ENCODE measurements around the gene GPR52. TPM values are rescaled to one million over a fixed set of nuclear protein-coding genes. Genes with fewer than 3 reads are reported as not detected.
"Not testable (repeated sequence)": the region's sequence is repeated elsewhere in the genome, so short reads cannot be mapped to it uniquely, and the experiment has no call there.

GPR52 gene
- total RNA-seq, 4 donors from 2014 or later: 6.6 to 18.3 (median 9.4) TPM

DNA sequence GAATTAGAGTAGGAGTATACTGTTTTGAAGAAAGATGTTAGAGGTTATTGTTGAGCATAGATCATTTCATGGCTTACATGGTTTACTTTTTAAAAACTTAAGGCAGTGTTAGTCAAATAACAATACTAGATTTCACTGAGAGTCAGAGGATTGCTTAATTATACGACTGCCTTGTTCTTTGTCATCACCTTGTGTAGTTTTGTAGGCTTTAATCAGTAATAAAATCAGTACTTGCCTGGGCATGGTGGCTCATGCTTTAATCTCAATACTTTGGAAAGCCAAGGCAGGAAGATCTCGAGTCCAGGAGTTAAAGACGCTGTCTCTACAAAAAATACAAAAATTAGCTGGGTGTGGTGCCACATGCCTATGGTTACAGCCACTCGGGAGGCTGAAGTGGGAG, 41.3 kb upstream of the GPR52 start:
- 93 to 97% methylated on average over 4 of the region's 4 CpGs for WGBS, 2 donors
- Histone ChIP-seq H3K27ac (no peak overlapping the region), H3K4me3 (replicated peaks in 1 of 3) (no peak overlapping the region), H3K9me3 (no peaks in the 10 kb centered on the region), H3K36me3 (no peaks in the 10 kb centered on the region), H3K27me3 (no peaks in the 10 kb centered on the region), H3K4me1 (no peaks in the 10 kb centered on the region)
- DNase-seq: no peak
- TF ChIP-seq, protein P1, sequence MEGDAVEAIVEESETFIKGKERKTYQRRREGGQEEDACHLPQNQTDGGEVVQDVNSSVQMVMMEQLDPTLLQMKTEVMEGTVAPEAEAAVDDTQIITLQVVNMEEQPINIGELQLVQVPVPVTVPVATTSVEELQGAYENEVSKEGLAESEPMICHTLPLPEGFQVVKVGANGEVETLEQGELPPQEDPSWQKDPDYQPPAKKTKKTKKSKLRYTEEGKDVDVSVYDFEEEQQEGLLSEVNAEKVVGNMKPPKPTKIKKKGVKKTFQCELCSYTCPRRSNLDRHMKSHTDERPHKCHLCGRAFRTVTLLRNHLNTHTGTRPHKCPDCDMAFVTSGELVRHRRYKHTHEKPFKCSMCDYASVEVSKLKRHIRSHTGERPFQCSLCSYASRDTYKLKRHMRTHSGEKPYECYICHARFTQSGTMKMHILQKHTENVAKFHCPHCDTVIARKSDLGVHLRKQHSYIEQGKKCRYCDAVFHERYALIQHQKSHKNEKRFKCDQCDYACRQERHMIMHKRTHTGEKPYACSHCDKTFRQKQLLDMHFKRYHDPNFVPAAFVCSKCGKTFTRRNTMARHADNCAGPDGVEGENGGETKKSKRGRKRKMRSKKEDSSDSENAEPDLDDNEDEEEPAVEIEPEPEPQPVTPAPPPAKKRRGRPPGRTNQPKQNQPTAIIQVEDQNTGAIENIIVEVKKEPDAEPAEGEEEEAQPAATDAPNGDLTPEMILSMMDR (IDR thresholded peaks at IDR 0.05): no peak
- TF ChIP-seq POLR2A (IDR thresholded peaks at IDR 0.05): no peak
- intact Hi-C loops (cut with DNase I): no loop called here

DNA sequence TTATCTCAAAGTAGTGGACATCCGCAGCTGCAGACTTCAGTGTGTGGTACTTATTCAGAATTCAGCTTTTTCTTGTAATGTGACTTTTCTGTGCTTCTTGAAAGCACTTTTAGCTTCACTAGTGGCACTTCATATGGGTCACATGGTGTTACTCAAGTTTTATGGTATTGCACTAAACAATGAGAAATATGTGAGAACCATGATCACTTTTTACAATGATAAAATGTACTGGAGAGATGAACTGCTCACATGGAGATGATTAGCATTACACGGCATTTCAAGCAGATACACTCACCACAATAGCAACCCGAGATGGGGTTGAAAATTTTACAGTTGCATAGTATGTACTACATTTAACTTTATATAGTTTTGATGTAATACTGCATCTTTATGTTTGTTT, 40.1 kb upstream of the GPR52 start:
- 58 to 70% methylated on average over 3 of the region's 3 CpGs for WGBS, 2 donors
- TF ChIP-seq, protein P1 (IDR thresholded peaks at IDR 0.05): no peak
- TF ChIP-seq POLR2A (IDR thresholded peaks at IDR 0.05): no peak
- H3K4me3 ChIP-seq (replicated peaks in 1 of 3): no peak overlapping the region
- no peak for DNase-seq
- H3K36me3 ChIP-seq: no peaks in the 10 kb centered on the region
- H3K4me1 ChIP-seq: no peaks in the 10 kb centered on the region
- H3K9me3 ChIP-seq: no peaks in the 10 kb centered on the region
- no peak overlapping the region for H3K27ac ChIP-seq
- intact Hi-C loops (cut with DNase I): no loop called here
- H3K27me3 ChIP-seq: no peaks in the 10 kb centered on the region

DNA sequence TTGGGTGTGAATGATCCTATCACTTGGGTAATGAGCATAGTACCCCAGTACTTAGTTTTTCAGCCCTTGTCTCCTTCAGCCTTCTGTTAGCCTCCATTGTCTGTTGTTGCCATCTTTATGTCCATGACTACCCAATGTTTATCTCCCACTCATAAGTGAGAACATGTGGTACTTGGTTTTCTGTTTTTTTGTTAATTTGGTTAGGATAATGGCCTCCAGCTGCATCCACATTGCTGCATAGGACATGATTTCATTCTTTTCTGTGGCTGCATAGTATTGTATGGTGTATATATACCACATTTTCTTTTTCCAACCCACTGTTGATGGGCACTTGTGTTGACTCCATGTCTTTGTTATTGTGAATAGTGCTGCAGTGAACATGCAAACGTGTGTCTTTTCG, 39.6 kb upstream of the GPR52 start:
- TF ChIP-seq, protein P1 (IDR thresholded peaks at IDR 0.05): no peak
- TF ChIP-seq POLR2A (IDR thresholded peaks at IDR 0.05): no peak
- DNase-seq: no peak
- no peaks in the 10 kb centered on the region for H3K27me3 ChIP-seq

DNA sequence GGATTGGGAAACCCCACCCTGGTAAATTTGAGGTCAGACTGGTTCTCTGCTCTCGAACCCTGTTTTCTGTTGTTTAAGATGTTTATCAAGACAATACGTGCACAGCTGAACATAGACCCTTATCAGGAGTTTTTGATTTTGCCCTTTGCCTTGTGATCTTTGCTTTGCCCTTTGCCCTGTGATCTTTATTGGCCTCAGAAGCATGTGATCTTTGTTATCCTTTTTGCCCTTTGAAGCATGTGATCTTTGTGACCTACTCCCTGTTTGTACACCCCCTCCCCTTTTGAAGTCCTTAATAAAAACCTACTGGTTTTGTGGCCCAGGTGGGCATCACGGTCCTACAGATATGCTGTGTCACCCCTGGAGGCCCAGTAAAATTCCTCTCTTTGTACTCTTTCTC, 38.0 kb upstream of the GPR52 start:
- WGBS, 2 donors: 96 to 99% methylated on average over 3 of the region's 3 CpGs
- H3K27ac ChIP-seq; H3K4me3 ChIP-seq (replicated peaks in 1 of 3); H3K27me3 ChIP-seq; H3K36me3 ChIP-seq; H3K4me1 ChIP-seq; H3K9me3 ChIP-seq; DNase-seq; intact Hi-C loops (cut with DNase I): not testable (repeated sequence)

More for the DNA sequence above, 39.6 kb upstream of the GPR52 start:
- H3K27ac ChIP-seq: no peak overlapping the region
- no peaks in the 10 kb centered on the region for H3K4me1 ChIP-seq
- no peaks in the 10 kb centered on the region for H3K36me3 ChIP-seq
- H3K4me3 ChIP-seq (replicated peaks in 1 of 3): no peak overlapping the region
- H3K9me3 ChIP-seq: no peaks in the 10 kb centered on the region
- 75 to 100% methylated on average over 2 of the region's 2 CpGs for WGBS, 2 donors
- intact Hi-C loops (cut with DNase I): no loop called here

DNA sequence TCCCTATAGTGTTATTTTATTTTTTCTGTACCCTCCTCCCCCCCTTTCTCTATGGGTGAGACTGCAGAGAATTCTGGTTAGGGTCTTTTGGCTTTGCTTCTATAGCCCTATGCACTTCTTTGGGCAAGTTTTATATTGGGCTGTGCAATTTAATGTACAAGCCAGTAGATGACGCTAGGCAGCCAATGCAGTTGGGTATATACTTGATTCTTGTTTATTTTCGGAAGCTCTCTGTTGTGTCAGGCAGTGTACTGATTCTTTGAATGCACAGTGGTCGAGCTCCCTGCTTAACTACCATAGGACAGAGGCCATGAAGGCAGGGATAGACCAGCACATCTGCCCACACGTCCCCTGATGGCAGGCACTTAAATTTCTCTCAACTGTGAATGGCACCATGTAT, 34.1 kb upstream of the GPR52 start:
- TF ChIP-seq, protein P1 (IDR thresholded peaks at IDR 0.05): no peak
- no peak for TF ChIP-seq POLR2A (IDR thresholded peaks at IDR 0.05)
- no peaks in the 10 kb centered on the region for H3K27me3 ChIP-seq
- no peak overlapping the region for H3K27ac ChIP-seq
- DNase-seq: no peak
- no peaks in the 10 kb centered on the region for H3K9me3 ChIP-seq
- intact Hi-C loops (cut with DNase I): no loop called here
- WGBS, 2 donors: 70 to 74% methylated on average over 4 of the region's 4 CpGs
- no peaks in the 10 kb centered on the region for H3K36me3 ChIP-seq
- no peaks in the 10 kb centered on the region for H3K4me1 ChIP-seq
- no peak overlapping the region for H3K4me3 ChIP-seq (replicated peaks in 1 of 3)

DNA sequence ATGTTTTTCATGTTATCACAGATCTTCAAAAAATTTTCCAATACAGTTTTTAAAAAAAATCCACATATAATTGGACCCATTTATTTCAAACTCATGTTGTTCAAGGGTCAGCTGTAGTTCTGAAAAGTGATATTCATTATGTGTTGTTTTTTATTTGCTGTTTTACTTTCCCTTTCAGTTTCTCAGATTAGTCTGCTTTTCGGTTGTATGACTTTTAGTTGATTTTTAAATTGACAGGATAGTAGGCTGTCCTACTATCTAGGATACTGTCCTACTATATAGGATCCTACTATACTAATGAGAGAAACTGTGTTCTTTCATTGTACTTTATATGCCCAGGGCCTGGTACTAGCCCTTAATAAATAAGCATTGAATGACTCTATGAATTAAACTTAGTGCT, 33.6 kb upstream of the GPR52 start:
- H3K9me3 ChIP-seq: no peaks in the 10 kb centered on the region
- H3K27ac ChIP-seq: no peak overlapping the region
- 53 to 69% methylated on average over 1 of the region's 1 CpG for WGBS, 2 donors

More for the DNA sequence above, 33.6 kb upstream of the GPR52 start:
- TF ChIP-seq POLR2A (IDR thresholded peaks at IDR 0.05): no peak
- TF ChIP-seq, protein P1 (IDR thresholded peaks at IDR 0.05): no peak
- Histone ChIP-seq H3K4me1 (no peaks in the 10 kb centered on the region), H3K27me3 (no peaks in the 10 kb centered on the region), H3K36me3 (no peaks in the 10 kb centered on the region), H3K4me3 (replicated peaks in 1 of 3) (no peak overlapping the region)
- intact Hi-C loops (cut with DNase I): no loop called here
- no peak for DNase-seq
